ENCODE data around the gene ITGA2B.
A peak's percentile ranks its signal among the peaks of the same experiment; 100 is the strongest.
"Not testable (repeated sequence)": the region's sequence is repeated elsewhere in the genome, so short reads cannot be mapped to it uniquely, and the experiment has no call there.

ITGA2B gene

GRCh38 chr17:44374306-44375195 is 14.9 kb downstream of the ITGA2B start:
- FAIRE-seq (no peak), DNase-seq (ENCODE audit: extremely low spot score, insufficient read length, low read depth) (no peak)

GRCh38 chr17:44372036-44372435 is 17.4 kb downstream of the ITGA2B start:
- no peak for DNase-seq (ENCODE audit: extremely low spot score, insufficient read length, low read depth)
- no peak for FAIRE-seq

- FAIRE-seq; DNase-seq (ENCODE audit: extremely low spot score, insufficient read length, low read depth): not testable (repeated sequence)
Measured at GRCh38 chr17:44369414-44370023, 19.9 kb downstream of the ITGA2B start.

- not testable (repeated sequence) for DNase-seq (ENCODE audit: extremely low spot score, insufficient read length, low read depth); FAIRE-seq
Measured at GRCh38 chr17:44368391-44369243, 20.8 kb downstream of the ITGA2B start.

- FAIRE-seq = no peak
Measured at GRCh38 chr17:44367231-44367979, 22.0 kb downstream of the ITGA2B start.

GRCh38 chr17:44365051-44365450 is 24.4 kb downstream of the ITGA2B start:
- not testable (repeated sequence) for DNase-seq (ENCODE audit: extremely low spot score, insufficient read length, low read depth)

More at GRCh38 chr17:44367231-44367979, 22.0 kb downstream of the ITGA2B start:
- no peak for DNase-seq (ENCODE audit: extremely low spot score, insufficient read length, low read depth)

GRCh38 chr17:44363613-44364159 is 25.8 kb downstream of the ITGA2B start, which contains the start of gene FAM171A2:
Gene FAM171A2 (minus strand): TSS chr17:44363853. CDS start chr17:44363714, 139 bp downstream.
- peak; percentile 26 for FAIRE-seq
- peak; percentile 69 for DNase-seq (ENCODE audit: extremely low spot score, insufficient read length, low read depth)

More at GRCh38 chr17:44365051-44365450, 24.4 kb downstream of the ITGA2B start:
- not testable (repeated sequence) for FAIRE-seq

GRCh38 chr17:44362949-44363612 is 26.4 kb downstream of the ITGA2B start:
- DNase-seq (ENCODE audit: extremely low spot score, insufficient read length, low read depth) = no peak
- no peak for FAIRE-seq

GRCh38 chr17:44362459-44362948 is 26.9 kb downstream of the ITGA2B start:
- no peak for FAIRE-seq
- no peak for DNase-seq (ENCODE audit: extremely low spot score, insufficient read length, low read depth)

GRCh38 chr17:44361292-44362260 is 27.9 kb downstream of the ITGA2B start:
- FAIRE-seq (no peak), DNase-seq (ENCODE audit: extremely low spot score, insufficient read length, low read depth) (no peak)

- DNase-seq (ENCODE audit: extremely low spot score, insufficient read length, low read depth) (no peak), FAIRE-seq (no peak)
Measured at GRCh38 chr17:44360826-44361225, 28.6 kb downstream of the ITGA2B start.

- DNase-seq (ENCODE audit: extremely low spot score, insufficient read length, low read depth) = no peak
- FAIRE-seq = no peak
Measured at GRCh38 chr17:44360144-44360533, 29.3 kb downstream of the ITGA2B start.

GRCh38 chr17:44359458-44360143 is 29.8 kb downstream of the ITGA2B start:
- no peak for FAIRE-seq

GRCh38 chr17:44359006-44359405 is 30.4 kb downstream of the ITGA2B start:
- no peak for FAIRE-seq
- DNase-seq (ENCODE audit: extremely low spot score, insufficient read length, low read depth) = no peak

More at GRCh38 chr17:44359458-44360143, 29.8 kb downstream of the ITGA2B start:
- DNase-seq (ENCODE audit: extremely low spot score, insufficient read length, low read depth) = no peak

- DNase-seq (ENCODE audit: extremely low spot score, insufficient read length, low read depth) = no peak
- no peak for FAIRE-seq
Measured at GRCh38 chr17:44358066-44358465, 31.4 kb downstream of the ITGA2B start.

- DNase-seq (ENCODE audit: extremely low spot score, insufficient read length, low read depth) (no peak), FAIRE-seq (no peak)
Measured at GRCh38 chr17:44356241-44356640, 33.2 kb downstream of the ITGA2B start.

- DNase-seq (ENCODE audit: extremely low spot score, insufficient read length, low read depth) (no peak), FAIRE-seq (no peak)
Measured at GRCh38 chr17:44355642-44356099, 33.8 kb downstream of the ITGA2B start.

Data from GM18507 (cell line).